NCI-H1048 (cell line): ENCODE measurements around the gene DGCR6.
"Not testable (repeated sequence)": the region's sequence is repeated elsewhere in the genome, so short reads cannot be mapped to it uniquely, and the experiment has no call there.

Source experiments
- DNase-seq: peaks from one replicate; lab custom pipeline; 2025; lab: John Stamatoyannopoulos, UW

DGCR6 gene

GRCh38 chr22:18905540-18906409 lies at the start of gene DGCR6:
Gene DGCR6, plus strand, starts transcription at chr22:18906320. Its CDS starts 55 bp downstream, at chr22:18906375.
- DNase-seq, result no peak

GRCh38 chr22:18859314-18859713 lies 46.8 kb upstream of the DGCR6 start:
- DNase-seq, result not testable (repeated sequence)

- DNase-seq, result not testable (repeated sequence)
Observed at GRCh38 chr22:18881260-18881659, 24.9 kb upstream of the DGCR6 start.

DNA sequence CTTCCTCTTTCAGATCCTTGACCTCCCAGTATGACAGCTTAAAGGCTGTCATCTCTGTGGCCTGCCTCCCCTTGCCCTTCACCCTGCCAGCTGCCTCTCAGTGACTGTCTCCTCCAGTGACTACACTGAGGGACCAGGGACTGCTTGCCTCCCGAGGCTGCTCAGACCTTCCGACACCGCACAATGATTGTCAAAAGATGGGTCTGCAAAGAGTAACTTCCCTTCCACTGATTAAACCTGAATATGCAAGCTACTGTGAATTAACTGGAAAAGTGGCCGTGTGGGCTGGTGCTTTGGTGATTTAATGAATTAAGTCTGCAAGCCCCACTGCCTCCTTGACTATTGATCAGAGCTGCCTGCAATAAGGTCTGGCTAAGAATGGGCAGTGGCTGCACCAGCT lies 21.7 kb upstream of the DGCR6 start:
- not testable (repeated sequence) for DNase-seq

DNA sequence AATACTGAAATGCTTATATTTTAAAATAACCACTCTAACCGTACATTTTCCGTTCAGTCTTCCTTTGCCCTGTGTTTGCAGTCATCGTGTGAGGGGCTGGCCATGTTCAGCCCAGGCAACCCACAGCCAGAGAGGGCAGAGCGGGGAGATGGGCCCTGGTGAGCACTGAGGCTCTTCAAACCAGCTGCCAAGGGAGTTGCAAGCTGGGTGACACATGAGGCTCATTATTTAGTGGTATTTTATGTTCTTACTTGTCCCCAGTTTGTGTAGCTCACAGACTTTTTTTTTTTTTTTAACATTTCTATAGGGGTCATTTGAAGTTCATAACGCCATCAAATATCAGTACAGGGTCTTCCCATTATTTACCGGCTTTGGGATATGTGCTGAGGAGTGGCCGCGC lies 18.0 kb upstream of the DGCR6 start:
- DNase-seq, result no peak

DNA sequence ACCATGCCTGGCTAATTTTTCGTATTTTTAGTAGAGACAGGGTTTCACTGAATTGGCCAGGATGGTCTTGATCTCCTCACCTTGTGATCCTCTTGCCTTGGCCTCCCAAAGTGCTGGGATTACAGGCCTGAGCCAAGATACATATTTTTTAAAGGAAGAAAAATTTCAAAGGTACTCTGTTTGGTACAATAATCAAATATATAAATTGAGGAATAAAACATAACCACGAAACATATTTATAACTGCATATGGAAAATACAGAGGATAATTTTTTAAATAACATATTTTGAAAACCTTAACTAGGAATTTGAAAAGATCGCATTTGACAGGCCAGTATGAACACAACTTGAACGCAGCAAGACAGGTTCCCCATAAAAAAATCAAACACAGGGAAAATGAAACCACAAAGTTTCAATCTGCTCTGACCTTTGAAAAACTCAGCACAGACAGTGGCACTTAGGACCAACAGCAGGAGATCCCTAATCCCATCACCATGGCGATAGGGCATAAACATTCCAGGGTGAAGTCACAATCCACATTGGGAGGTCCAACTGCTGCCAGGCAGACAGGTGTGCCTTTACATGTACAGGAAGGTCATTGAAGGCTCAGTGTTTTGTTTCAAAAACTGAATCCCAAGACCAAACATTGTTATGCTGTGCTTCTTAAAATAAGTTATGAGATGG lies 15.5 kb upstream of the DGCR6 start:
- DNase-seq, result not testable (repeated sequence)

GRCh38 chr22:18893775-18894174 lies 12.3 kb upstream of the DGCR6 start:
- DNase-seq, result not testable (repeated sequence)

- DNase-seq, result not testable (repeated sequence)
Observed at GRCh38 chr22:18896037-18896657, 10.0 kb upstream of the DGCR6 start.

- DNase-seq, result not testable (repeated sequence)
Observed at GRCh38 chr22:18906410-18906745, 258 bp downstream of the DGCR6 start.

- DNase-seq, result no peak
Observed at GRCh38 chr22:18906896-18907295, 776 bp downstream of the DGCR6 start.

GRCh38 chr22:18909556-18909955 lies 3.4 kb downstream of the DGCR6 start:
- no peak for DNase-seq

GRCh38 chr22:18911535-18911934 lies 5.4 kb downstream of the DGCR6 start:
- not testable (repeated sequence) for DNase-seq

DNA sequence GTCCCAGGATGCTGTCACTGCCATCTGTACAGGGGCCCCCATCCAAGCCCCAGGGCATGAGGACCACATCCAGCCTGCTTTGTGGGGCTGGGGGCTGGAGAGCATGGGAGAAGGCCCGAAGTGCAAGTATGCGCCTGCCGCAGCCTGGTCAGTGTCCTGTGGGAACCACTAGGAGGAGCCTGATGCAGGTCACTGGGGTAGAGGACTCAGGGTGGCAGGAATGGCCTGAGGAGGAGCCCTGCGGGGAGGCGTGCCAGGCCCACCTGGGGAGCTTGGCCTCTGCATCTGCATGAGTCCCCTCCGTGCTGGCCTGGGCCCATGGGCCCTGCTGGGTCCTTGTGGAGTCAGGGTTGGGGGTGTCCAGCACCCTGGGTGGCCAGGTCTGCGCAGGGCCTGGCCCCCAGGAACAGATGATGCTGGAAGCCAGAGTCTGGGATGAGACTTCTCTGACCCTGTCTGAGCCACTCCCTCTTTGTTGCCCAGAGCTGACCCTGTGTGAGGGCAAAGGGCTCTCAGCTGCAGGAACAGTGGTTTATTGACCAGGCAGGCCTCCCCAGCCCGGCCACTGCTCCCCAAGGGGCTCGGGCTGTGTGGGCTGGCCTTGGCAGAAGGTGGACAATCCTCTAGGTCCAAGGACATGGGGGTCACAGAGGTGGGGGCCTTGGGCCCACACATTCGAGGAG lies 6.3 kb downstream of the DGCR6 start:
- not testable (repeated sequence) for DNase-seq

DNA sequence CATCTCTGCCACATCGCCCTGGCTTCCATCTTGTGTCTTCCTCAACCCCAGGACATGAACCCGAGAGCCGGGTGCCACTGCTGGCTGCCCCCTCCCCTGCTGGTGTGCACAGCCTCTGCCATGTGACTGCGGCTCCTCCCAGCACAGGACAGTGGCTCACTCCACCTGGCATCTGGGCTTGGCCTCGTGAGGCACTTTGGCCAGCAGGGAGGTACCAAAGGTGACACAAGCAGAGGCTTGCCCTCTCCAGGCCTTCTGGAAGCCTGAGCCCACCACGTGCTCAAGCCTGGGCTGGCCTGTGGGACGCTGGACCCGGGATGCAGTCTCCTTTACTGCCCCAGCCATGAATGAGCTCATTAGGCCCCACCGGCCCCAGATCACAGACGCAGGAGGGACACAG lies 8.4 kb downstream of the DGCR6 start:
- DNase-seq, result not testable (repeated sequence)

- not testable (repeated sequence) for DNase-seq
Observed at GRCh38 chr22:18915550-18915949, 9.4 kb downstream of the DGCR6 start.

GRCh38 chr22:18917818-18918217 lies 11.7 kb downstream of the DGCR6 start:
- not testable (repeated sequence) for DNase-seq

DNA sequence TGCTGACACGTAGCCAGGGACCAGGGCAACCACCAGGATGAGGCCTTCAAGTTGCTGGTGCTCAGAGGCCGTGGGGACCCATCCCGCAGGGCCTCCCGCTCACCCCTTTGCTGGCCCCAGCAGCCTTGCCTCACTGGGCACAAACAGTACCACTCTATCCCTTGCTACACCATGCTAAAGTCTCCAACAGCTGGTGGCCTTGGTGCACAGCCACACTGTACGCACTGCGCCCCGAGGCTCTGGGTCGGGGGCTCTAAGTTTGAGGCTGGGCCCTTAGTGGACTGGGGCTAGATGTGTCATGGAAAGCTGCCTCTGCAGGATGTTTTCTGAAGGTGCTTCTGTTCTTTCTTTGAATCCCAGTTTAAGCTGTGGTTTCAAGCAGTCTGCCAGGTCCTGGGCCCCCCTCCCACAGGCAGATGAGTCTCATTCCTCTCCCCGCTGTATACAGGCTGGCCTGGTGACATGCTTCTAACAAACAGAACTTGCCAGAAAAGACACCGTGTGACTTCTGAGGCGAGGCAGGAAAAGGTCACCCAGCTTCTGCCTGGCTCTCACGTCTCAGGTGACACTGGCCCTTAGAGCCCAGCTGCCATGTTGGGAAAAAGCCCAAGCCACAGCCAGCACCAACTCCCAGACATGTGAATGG lies 14.3 kb downstream of the DGCR6 start:
- DNase-seq, result not testable (repeated sequence)

- no peak for DNase-seq
Observed at GRCh38 chr22:18925368-18926064, 19.4 kb downstream of the DGCR6 start.

GRCh38 chr22:18927020-18927419 lies 20.9 kb downstream of the DGCR6 start:
- DNase-seq, result no peak

DNA sequence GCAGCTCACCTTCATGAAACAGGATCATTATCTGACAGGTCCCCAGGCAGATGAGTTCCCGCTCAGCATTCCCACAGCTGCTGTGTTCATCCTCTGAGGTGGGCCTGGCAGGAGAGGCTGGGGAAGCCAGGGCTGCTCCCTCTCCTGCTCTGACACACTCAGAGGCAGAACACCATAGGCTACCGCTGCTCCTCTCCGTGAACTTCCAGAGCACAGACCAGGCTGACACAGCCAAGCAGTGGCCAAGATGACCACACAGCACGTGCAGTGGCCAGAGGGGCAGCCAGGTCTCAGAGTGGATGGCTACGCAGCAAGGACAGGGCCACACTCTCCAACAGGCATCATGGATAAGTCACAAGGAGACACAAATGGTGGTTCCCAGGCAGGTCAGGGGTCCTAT lies 21.5 kb downstream of the DGCR6 start:
- DNase-seq, result no peak

- DNase-seq, result no peak
Observed at GRCh38 chr22:18929459-18929858, 23.3 kb downstream of the DGCR6 start.
